ENCODE data around the gene SLC6A4. TPM values are rescaled to one million over a fixed set of nuclear protein-coding genes. Genes with fewer than 3 reads are reported as not detected.

SLC6A4 gene
- total and polyA plus RNA-seq, 4 donors, result 3.5 to 12.7 (median 8.8) TPM

DNA sequence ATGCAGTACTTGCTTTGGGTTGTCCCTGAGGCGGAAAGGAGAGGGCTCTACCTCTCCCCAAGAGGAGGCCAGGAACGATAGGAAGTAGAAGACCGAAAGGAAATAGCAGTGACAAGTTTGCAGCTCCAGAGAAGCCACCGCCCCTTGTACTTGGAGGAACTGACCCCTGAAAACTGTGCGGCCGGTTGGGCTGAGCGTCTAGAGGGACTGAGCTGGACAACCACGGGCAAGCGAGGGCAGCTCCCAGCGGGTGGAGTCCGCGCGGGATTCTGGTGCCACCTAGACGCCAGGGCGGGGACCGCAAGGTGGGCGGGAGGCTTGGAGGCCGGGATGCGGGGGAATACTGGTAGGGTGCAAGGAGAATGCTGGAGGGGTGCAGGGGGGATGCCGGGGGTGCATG, 1.3 kb upstream of the SLC6A4 start:
- peak; percentile 51 to 65 (median 55) for DNase-seq
- TF ChIP-seq CTCF (IDR thresholded peaks at IDR 0.05; ENCODE audit: control extremely low read depth, extremely low read depth), result no peak
- H3K27me3 ChIP-seq (ENCODE audit: control insufficient read depth in 3 of 3, insufficient read depth in 3 of 3, low read length in 2 of 3), result peaks cover 0 to 54% (median 37%) of the 10 kb centered on the region in 3 donors
- 3 to 4% methylated on average over 20 of the region's 20 CpGs for WGBS, 2 donors
- H3K4me1 ChIP-seq (ENCODE audit: control insufficient read depth in 5 of 5, insufficient read depth in 5 of 5, low read length in 5 of 5), result peaks cover 0 to 31% (median 8%) of the 10 kb centered on the region in 5 donors
- no peaks in the 10 kb centered on the region for H3K36me3 ChIP-seq (ENCODE audit: control insufficient read depth in 4 of 4, insufficient read depth in 4 of 4, low read length in 4 of 4)
- H3K4me3 ChIP-seq, result peak overlapping the region; percentile 8
- no peak overlapping the region for H3K9ac ChIP-seq (ENCODE audit: insufficient read depth in 1 of 2, low read length in 2 of 2)
- no peak overlapping the region for H3K27ac ChIP-seq (ENCODE audit: low read depth in 1 of 2, low read length in 1 of 2)
- H3K9me3 ChIP-seq (ENCODE audit: control insufficient read depth in 4 of 4, insufficient read depth in 3 of 4, low read length in 3 of 4), result peaks cover 0 to 7% (median 0%) of the 10 kb centered on the region in 4 donors
- ATAC-seq (ENCODE audit: insufficient read depth, low FRiP score), result peak; percentile 45

GRCh38 chr17:30236297-30236624, 764 bp upstream of the SLC6A4 start:
- WGBS, 2 donors, result 51% methylated on average over 10 of the region's 10 CpGs

DNA sequence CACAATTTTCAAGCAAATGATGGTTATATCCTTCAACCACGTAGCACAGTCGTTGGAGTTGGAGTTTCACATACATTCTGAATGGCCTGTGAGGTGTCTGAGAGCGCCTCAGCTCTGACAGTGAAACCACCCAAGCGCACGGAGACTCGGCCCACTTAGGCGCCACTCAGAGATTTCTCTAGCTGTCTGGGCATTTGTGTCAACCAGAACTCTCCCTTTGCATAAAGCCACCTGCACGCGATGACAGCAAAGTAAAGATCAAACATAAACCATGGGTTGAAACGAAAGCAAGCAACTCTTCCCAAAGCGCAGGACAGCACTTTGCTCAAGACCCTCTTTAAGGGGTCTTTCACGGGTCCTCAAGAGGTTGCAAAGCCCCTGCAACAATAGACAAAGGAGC, 533 bp downstream of the SLC6A4 start:
- peak overlapping the region; percentile 30 for H3K4me3 ChIP-seq
- ATAC-seq (ENCODE audit: insufficient read depth, low FRiP score), result no peak
- H3K9ac ChIP-seq (ENCODE audit: insufficient read depth in 1 of 2, low read length in 2 of 2), result no peak overlapping the region
- H3K4me1 ChIP-seq (ENCODE audit: control insufficient read depth in 5 of 5, insufficient read depth in 5 of 5, low read length in 5 of 5), result peaks cover 0 to 31% (median 8%) of the 10 kb centered on the region in 5 donors
- H3K27me3 ChIP-seq (ENCODE audit: control insufficient read depth in 3 of 3, insufficient read depth in 3 of 3, low read length in 2 of 3), result peaks cover 0 to 63% (median 34%) of the 10 kb centered on the region in 3 donors
- DNase-seq, result peak; percentile 19 to 44 (median 24)
- WGBS, 2 donors, result 25 to 31% methylated on average over 12 of the region's 12 CpGs
- H3K9me3 ChIP-seq (ENCODE audit: control insufficient read depth in 4 of 4, insufficient read depth in 3 of 4, low read length in 3 of 4), result peaks cover 0 to 5% (median 0%) of the 10 kb centered on the region in 4 donors
- TF ChIP-seq CTCF (IDR thresholded peaks at IDR 0.05; ENCODE audit: control extremely low read depth, extremely low read depth), result no peak
- H3K27ac ChIP-seq (ENCODE audit: low read depth in 1 of 2, low read length in 1 of 2), result peak overlapping the region in 1 of 2 donors; percentile 86
- H3K36me3 ChIP-seq (ENCODE audit: control insufficient read depth in 4 of 4, insufficient read depth in 4 of 4, low read length in 4 of 4), result no peaks in the 10 kb centered on the region

More at GRCh38 chr17:30236297-30236624, 764 bp upstream of the SLC6A4 start:
- H3K9me3 ChIP-seq (ENCODE audit: control insufficient read depth in 4 of 4, insufficient read depth in 3 of 4, low read length in 3 of 4), result peaks cover 0 to 7% (median 0%) of the 10 kb centered on the region in 4 donors
- no peak overlapping the region for H3K4me3 ChIP-seq
- no peaks in the 10 kb centered on the region for H3K36me3 ChIP-seq (ENCODE audit: control insufficient read depth in 4 of 4, insufficient read depth in 4 of 4, low read length in 4 of 4)
- no peak overlapping the region for H3K9ac ChIP-seq (ENCODE audit: insufficient read depth in 1 of 2, low read length in 2 of 2)
- TF ChIP-seq CTCF (IDR thresholded peaks at IDR 0.05; ENCODE audit: control extremely low read depth, extremely low read depth), result no peak
- peaks cover 0 to 54% (median 37%) of the 10 kb centered on the region in 3 donors for H3K27me3 ChIP-seq (ENCODE audit: control insufficient read depth in 3 of 3, insufficient read depth in 3 of 3, low read length in 2 of 3)
- peak overlapping the region in 1 of 2 donors; percentile 86 for H3K27ac ChIP-seq (ENCODE audit: low read depth in 1 of 2, low read length in 1 of 2)
- H3K4me1 ChIP-seq (ENCODE audit: control insufficient read depth in 5 of 5, insufficient read depth in 5 of 5, low read length in 5 of 5), result peaks cover 0 to 31% (median 8%) of the 10 kb centered on the region in 5 donors
- DNase-seq (no peak), ATAC-seq (ENCODE audit: insufficient read depth, low FRiP score) (no peak)

DNA sequence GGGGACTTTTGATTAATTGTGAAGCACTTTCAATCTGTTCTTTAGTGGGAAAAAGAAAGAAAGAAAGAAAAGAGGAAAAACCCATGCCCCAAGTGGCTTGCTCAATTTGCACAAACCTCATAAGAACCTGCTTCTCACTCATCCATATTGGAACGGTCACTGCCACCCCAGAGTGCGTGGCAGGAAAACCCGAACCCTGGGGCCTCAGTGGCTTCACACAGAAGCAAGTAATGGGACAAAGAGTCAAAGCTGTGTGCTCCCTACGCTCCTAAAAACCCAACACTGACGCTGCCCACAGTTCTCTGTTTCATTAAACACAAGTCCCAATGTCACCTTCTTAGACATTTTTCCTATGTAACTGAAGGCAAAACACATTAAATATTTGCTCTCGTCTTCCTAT, 1.2 kb downstream of the SLC6A4 start:
- peaks cover 0 to 5% (median 0%) of the 10 kb centered on the region in 4 donors for H3K9me3 ChIP-seq (ENCODE audit: control insufficient read depth in 4 of 4, insufficient read depth in 3 of 4, low read length in 3 of 4)
- DNase-seq (no peak), ATAC-seq (ENCODE audit: insufficient read depth, low FRiP score) (no peak)
- 67 to 68% methylated on average over 6 of the region's 6 CpGs for WGBS, 2 donors
- no peak overlapping the region for H3K9ac ChIP-seq (ENCODE audit: insufficient read depth in 1 of 2, low read length in 2 of 2)
- no peak overlapping the region for H3K4me3 ChIP-seq
- H3K27ac ChIP-seq (ENCODE audit: low read depth in 1 of 2, low read length in 1 of 2), result peak overlapping the region in 1 of 2 donors; percentile 76
- no peaks in the 10 kb centered on the region for H3K36me3 ChIP-seq (ENCODE audit: control insufficient read depth in 4 of 4, insufficient read depth in 4 of 4, low read length in 4 of 4)
- no peak for TF ChIP-seq CTCF (IDR thresholded peaks at IDR 0.05; ENCODE audit: control extremely low read depth, extremely low read depth)
- H3K27me3 ChIP-seq (ENCODE audit: control insufficient read depth in 3 of 3, insufficient read depth in 3 of 3, low read length in 2 of 3), result peaks cover 0 to 63% (median 34%) of the 10 kb centered on the region in 3 donors
- H3K4me1 ChIP-seq (ENCODE audit: control insufficient read depth in 5 of 5, insufficient read depth in 5 of 5, low read length in 5 of 5), result peaks cover 0 to 31% (median 8%) of the 10 kb centered on the region in 5 donors

Measured in lung (tissue), 12 donors.